IPS-11a (cell line): ENCODE results near the gene DGCR2.
"Not testable (repeated sequence)": the region's sequence is repeated elsewhere in the genome, so short reads cannot be mapped to it uniquely, and the experiment has no call there.

Experiments used
- H3K4me3 ChIP-seq: one replicate; pipeline ENCODE4 v1.5.1; 2013; ENCODE audit warnings: low read depth, low read length, control low read depth

DGCR2 gene

DNA sequence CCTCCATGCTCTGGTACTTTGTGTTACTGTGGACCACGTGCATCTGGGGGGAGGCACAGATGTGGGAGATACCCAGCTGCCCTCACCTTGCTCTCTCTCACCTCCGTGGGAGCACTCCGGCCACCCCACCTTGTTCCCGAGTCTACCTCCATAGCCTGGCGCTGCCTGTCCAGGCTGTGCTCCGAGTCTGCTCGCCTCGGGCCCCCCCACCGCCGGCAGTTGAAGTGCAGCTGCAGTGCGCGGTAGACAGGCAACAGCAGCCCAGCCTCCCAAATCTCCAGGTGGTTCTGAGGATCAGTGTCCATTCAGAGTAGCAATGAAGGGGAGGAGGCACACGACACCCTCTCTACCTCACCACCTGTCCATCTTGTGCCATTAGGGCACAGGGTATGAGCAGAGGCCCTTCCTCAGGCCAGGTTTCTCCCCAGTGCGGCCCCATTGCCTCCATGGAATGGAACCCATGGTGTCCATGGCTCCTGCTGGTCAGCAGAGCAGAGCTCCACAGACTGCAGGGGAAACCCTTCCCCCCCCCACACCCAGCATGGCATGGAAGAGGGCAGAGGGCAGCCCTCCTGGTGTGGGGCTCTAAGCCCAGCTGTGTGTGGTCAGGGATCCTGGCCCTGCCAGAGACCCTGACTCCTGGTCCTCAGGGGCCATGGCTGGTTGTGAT lies 89.2 kb downstream of the DGCR2 start:
- not testable (repeated sequence) for H3K4me3 ChIP-seq

DNA sequence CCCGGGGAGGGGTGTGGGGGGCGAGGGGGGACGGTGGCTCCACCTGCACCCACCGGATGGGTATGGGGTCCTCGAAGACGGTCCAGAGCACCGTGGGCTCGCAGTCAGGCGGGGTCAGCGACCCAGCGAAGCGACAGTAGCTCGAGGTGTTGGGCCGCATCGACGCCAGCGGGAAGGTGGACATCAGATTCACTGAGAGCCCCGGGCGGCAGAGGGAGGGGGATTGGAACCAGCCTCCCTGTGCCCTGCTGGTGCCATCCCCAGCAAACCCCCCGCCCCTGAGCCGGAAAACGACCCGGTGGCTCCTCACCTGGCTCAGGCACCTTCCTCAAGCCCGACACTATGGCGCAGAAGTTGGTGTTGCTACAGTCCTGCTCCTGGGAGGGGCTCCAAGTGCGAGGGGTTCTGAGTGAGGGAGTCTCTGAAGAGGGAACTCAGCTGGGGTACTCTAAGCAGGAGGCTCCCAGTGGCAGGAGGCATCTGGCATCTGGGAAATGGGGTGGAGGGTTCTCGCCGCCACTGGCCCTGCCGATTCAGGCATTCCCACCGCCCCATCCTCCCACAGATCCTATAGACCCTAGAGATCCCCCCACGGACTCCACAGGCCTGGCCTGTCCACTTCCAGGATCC lies 89.9 kb downstream of the DGCR2 start:
- not testable (repeated sequence) for H3K4me3 ChIP-seq

DNA sequence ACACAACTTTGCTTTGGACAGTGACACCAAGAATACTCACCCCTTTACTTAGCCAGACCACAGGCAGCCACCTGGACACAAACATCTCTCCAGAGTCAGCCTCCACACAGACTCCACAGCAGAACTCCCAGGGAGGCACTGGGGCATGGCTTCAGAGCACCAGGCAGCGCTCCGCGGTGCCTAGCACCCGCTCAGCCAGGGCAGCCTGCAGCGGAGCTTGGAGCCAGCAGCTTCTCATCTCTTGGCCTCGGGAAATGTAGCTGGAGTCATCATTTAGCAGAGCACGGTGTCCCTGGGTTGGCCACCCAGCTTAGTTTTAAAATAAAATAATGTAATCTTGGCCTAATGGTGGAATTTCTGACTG lies 91.3 kb downstream of the DGCR2 start:
- H3K4me3 ChIP-seq, result not testable (repeated sequence)

DNA sequence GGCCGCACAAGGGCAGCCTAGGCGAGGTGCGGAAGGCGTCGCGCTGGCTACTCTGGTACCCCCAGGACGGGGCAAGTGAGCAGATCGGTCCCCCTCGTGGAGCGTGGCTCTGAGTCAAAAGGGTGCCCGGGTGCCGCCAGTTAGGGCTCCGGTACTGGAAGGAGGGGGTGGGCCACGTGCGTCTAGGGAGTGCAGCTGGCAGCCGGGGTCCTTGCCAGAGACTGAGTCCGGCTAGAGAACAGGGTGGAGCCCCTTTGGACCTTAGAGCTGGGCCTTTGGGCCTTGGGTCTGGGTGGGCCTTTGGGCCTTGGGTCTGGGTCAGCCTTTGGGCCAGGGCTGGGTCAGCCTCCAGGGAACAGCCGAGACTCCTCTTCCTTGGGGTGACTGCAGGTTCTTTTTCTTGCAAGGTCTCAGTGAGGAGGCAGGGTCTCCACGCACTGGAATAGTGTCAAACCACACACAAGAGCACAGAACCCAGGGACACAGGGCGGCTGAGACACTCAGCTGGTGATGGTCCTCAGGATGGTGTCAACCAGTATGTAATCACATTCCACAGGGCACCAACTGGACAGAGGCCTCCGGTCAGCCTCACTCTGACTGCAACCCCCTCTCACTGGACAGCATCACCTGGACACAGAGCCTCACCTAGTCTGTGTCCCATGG lies 91.9 kb downstream of the DGCR2 start:
- H3K4me3 ChIP-seq, result not testable (repeated sequence)

DNA sequence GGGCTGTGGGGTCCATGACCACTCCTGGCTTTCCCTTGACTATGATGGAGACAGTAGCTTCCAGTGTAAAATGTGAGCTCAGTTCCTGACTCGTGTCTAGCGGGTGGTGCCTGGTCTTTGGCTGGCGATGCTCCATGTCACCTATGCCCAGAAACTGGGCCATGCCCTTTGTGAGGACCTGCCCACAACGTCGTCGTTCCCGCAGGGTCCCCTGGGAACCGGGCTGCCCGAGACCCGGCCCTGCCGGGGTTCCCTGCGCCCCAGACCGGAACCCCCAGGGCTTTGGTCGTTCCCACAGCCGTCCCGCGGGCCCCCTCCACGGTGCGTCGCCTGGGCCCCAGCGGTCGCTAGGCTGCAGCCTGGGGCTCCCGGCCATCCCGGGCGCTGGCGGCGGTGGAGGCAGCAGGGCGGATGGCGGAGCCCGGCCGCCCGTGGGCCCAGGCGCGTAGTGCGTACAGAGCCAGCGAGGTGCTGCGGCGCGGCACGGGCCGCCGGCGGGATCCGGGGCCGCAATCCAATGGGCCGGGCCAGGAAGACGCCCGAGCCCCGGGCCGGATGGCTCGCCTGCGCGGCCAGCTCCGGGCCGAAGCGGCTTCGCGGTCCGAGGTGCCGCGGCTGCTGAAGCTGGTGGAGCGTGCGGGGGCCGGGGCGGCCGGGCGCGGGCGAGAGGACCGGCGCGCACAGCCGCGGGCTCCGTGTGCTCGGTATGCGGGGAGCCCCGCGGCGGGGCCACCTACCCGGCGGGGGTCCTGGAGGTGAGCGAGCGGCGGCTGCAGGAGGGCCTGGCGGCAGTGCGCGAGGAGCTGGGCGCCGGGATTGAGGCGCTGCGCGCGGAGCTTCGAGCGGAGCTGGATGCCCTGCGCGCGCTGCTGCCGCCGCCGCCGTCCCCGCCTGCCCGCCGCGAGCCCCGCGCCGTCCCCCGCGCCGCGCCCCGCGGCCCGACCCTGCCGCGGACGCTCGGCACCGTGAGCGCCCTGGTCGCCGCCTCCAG lies 92.8 kb downstream of the DGCR2 start:
- not testable (repeated sequence) for H3K4me3 ChIP-seq

DNA sequence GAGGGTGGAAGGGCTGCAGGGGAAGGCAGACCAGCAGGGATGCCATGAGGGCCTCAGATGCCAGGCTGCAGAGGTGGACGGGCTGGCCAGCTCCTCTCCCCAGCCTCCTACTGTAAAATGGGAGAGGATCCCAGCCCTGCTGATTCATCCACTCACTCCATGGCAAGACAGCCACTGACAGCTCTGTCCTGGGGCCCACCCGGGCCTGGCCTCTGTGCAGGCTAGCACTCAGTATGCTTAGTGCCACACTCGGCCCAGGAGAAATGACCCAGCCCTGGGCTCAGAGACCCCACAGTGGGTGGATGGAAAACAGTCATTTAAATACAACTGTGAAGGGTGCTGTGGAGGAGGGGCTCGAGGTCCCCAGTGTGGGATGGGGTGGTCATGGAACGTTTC lies 94.2 kb downstream of the DGCR2 start:
- not testable (repeated sequence) for H3K4me3 ChIP-seq

DNA sequence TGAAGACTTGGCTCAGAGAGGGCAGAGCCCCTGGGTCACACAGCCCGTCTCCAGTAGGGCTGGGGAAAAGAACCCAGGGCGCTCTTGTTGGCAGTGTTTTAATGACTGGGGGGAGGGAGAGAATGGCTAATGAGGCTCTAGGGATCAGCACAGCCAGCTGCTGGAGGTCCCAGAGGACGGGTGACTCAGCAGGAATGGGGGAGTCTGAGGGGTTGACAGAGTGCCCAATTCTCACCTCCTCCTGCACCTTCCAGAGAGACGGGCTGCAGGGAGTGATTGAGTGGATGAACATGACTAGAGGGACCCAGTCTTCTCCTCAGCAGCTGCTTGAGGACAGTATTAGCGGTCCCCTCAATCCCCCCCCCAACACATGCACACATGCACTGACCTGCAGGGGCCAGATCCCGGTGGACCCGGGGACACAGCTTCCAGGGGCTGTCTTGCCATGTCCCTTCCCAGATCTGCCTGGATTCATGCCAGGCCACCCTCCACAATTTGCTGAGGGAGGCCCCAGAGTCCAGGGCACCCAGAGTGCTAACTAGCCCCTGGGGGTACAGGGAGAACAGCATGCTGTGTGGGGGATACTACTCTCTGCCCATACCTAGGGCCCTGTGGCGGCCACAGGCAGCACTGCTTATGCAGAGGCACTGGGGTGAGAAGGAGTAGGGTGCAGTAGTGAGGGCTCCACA lies 94.7 kb downstream of the DGCR2 start:
- not testable (repeated sequence) for H3K4me3 ChIP-seq

DNA sequence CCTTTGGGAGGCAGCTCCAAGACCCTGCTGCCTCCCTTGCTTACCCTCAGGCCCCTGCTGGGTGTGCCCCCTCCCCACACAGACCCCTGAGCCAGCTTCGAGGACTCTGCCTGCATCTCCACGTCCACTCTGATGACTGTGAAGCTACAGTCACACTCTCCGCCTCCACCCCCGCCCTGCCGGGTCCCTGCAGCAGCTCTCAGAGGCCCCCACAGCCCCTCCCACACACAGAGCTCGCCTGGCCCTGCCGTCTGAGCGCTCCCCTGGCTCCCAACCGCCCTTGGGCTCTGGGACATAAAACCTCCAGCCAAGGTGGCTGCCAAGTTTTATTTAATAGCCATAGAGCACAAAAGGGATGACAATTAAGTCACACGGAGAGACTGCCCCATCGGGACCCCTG lies 96.1 kb downstream of the DGCR2 start:
- H3K4me3 ChIP-seq, result not testable (repeated sequence)

DNA sequence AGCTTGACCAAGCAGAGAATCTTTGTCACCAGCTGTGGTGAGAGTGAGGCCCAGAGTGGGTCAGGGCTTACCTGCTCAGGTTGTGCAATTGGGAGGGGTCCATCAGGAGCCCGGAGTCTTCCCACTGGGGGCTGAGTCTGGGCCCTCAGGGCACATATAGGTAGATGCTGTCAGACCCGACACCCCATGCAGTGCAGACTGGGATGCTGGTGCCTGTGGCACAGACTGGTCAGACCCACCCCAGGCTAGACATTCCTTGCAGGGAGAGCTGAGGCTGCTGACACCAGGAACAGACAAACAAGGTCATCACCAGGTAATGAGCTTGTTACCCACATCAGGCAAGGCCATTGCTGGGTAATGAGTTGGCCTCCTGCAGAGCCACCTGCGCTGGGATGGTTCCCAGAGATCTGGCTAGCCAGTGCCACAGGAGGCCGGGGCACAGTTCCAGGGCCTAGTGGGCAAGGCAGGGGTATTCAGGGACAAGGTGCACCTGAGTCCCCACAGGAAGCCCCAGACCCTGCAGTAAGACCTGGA lies 97.2 kb downstream of the DGCR2 start:
- not testable (repeated sequence) for H3K4me3 ChIP-seq

DNA sequence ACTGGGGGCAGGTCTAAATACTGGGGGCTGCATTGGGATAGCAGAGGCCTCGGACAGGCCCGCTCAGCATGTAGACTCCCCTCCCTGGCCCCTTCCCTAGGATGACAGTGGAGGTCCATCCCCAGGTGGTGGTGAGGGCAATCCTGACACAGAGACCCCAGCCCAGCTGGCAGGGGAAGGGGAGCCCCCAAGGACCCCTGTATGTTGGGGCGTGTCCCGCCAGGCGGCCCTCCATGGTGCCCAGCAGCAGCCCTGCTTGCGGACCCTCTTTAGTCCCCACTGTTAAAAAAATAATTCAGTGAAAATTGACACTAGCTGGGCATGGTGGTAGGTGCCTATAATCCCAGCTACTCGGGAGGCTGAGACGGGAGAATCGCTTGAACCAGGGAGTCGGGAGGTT lies 98.3 kb downstream of the DGCR2 start:
- not testable (repeated sequence) for H3K4me3 ChIP-seq

DNA sequence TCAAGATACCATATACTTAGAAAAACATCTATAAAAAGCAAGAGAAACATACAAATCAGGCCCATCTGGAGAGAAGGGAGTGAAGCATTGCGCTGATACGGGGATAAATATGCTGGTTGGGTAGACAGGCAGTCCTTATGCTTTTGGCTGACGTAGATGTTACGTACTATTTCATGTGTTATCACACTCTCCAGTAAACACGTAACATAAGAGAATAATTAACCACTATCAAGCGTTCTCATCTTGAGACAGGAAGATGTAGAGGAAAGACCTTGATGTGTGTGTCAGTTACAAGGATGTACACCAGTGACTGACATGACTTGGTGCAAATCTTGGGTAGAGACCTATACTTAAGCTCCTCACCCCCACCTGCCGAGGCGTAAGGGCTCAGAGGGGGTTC lies 99.5 kb downstream of the DGCR2 start:
- H3K4me3 ChIP-seq, result no peak overlapping the region

DNA sequence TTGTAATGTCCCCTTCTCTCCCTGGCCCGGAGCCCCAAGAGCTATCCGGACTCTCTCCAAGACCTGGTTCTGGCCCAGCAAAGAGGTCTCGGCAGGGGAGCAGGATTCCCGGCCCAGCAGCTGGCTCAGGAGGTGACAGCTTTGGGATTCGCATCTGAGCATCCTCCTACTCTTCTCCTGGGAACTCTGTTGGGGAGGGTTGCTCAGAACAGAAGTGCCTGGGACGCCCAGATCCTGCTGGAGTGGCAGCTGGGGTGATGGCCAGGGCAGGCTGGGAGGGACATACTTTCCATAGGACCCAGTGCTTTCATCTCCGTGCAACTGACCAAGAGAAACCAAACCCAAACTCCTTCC lies 102.6 kb downstream of the DGCR2 start:
- no peak overlapping the region for H3K4me3 ChIP-seq

DNA sequence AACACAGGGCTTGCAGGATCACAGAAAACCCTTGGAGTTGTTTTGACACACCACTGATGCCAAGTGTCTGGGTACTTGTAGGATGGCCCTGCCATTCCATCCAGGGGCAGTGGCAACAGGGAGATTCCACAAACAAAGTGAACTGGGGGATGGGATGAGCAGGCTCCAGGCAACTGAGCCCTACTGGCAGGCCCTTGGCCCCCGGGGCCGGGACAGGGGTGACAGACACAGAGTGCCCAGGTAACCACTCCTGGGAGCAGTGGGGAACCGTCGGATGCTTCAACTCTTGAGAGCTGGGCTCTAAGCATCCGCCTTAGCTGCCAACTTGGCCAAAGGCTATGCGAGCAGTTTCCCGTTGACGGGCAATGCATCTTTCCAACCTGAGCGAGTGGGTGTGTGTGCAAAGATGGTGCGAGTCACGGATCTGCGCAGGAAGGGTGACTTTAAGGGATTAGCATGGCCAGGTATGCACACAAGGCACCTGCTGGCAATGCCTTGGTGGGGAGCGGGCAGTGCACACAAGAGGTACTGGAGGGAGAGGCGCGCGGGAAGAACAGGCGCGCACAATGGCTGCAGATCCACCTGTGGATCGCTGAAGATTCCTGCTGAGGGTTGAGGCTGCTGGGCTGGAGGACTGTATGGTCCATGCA lies 103.1 kb downstream of the DGCR2 start:
- no peak overlapping the region for H3K4me3 ChIP-seq

DNA sequence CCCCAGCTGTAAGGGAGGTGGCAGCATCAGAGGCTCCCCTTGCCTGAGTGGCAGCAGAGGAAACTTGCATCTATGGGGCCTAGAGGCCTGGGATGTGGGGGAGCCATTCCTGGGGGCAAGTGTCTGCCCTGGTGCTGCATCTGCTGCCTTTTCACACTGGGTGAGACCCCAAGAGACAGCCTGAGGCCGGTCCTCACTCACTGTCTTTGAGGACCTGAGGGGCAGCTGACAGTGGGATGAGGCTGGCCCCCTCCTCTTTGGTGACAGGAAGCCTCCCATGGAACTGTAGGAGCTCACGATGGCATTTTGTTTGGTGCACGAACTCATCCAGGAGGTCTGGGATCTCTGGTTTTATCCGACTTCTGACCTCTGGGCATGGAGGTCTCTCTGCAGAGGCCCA lies 104.0 kb downstream of the DGCR2 start:
- H3K4me3 ChIP-seq, result no peak overlapping the region

DNA sequence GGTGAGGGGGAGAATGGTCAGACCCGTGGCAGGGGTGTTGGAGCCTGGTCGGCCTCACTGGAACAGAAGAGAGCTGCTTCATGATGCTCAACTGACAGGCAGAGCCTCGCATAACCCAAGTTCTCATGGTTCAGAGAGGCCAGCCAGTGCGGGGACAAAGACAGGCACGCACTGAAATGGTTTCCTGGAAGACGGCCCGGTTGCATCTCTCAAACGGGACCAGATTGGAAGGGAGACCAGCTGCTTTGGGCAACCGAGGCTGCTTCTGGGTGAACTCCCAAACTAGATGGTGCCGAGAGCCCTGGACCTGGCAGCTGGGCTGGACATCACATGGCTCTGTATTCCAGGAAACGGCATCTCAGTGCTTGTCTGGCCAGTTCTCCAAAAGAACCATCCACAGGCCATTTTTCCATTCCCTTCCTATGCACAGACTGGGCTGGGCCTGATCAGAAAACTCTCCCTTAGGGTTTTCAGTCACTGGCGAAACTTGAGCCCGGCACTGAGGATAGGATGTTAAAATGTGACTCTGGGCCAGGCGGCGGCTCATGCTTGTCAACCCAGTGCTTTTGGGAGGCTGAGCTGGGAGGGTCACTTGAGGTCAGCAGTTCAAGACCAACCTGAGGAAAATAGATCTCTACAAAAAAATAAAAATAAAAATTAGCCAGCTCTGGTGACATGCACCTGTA lies 106.0 kb downstream of the DGCR2 start:
- no peak overlapping the region for H3K4me3 ChIP-seq

DNA sequence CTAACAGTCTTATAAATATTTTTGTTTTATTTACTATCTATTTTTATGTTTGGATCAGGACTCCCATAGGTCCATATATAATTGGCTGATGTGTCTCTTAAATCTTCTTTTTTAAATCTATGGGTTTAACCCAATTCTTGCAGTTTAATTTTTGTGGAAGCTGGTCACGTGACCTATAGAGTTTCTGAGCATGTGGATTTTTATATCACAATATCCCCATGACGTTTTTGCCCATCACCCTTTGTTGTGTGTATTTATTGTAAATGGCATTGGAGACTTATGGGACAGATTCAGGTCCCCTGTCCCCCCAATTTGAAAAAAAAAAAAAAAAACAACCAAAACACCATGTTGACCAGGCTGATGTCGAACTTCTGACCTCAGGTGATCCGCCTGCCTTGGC lies 107.3 kb downstream of the DGCR2 start:
- no peak overlapping the region for H3K4me3 ChIP-seq

DNA sequence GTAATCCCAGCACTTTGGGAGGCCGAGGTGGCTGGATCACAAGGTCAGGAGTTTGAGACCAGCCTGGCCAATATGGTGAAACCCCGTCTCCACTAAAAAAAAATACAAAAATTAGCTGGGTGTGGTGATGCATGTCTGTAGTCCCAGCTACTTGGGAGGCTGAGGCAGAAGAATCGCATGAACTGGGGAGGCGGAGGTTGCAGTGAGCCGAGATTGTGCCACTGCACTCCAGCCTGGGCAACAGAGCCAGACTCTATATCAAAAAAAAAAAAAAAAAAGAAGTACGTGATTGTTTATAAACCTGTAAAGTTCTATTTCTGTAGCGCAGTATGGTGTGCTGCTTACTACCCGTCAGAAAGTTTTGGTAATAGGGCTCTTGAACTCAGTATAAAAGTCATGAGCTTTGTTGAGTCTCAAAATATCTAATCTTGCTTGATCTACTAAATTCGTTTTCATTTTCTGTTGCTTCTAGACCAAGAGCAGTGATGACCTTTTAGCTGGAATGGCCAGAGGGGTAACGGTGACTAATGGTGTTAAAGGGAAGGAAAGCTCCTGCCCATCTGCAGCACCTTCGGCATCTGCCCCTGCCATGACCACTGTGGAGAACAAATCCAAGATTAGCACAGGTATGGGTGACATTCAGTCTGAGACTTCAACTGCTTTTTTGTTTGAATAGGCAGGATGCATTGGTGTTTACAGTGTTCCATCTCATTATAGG lies 108.2 kb downstream of the DGCR2 start:
- not testable (repeated sequence) for H3K4me3 ChIP-seq

DNA sequence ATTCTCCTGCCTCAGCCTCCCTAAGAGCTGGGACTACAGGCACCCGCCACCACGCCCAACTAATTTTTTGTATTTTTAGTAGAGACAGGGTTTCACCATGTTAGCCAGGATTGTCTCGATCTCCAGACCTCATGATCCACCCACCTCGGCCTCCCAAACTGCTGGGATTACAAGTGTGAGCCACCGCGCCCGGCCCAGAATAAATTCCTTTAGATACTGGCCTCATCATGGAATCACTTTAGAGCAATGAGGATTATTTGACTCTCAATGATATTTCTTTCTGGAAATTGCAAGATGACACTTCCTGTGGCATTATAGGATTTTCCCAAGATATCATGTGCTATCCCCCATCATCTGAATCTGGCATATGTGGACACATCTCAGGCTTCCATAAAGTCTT lies 108.8 kb downstream of the DGCR2 start:
- not testable (repeated sequence) for H3K4me3 ChIP-seq
